CD4-positive, alpha-beta T cell treated with Interleukin-6 at 100 ng/mL for 8 hours (primary cell): ENCODE data around the gene GPR84.
"Not testable (repeated sequence)": the region's sequence is repeated elsewhere in the genome, so short reads cannot be mapped to it uniquely, and the experiment has no call there.

ENCODE experiments used
- DNase-seq: peaks from one replicate; pipeline ENCODE4 v3.0.0-alpha.2; 2020; ENCODE audit warnings: mixed read lengths, low spot score

GPR84 gene

DNA sequence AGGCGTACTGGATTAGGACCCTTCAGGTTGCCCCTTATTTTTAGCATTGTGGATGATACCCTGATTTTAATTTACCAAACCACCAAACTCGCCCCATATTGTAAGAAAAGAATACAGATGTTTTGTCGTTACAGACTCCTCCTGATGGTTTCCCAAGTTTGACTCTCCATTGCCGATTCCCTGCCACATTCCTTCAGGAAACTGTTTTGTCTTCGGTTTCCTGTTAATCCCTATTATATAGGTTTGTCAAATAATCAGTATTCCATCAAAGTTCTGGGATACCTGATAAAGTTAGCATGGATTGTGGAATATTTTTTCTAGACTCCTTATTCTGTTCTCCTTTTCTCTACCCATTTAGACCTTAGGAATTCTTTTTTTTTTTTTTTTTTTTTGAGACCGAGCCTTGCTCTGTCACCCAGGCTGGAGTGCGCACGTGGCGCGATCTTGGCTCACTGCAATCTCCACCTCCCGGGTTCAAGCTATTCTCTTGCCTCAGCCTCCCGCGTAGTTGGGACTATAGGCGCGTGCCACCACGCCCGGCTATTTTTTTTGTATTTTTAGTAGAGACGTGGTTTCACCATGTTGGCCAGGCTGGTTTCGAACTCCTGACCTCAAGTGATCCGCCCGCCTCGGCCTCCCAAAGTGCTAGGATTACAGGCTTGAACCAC is 38.7 kb downstream of the GPR84 start:
- not testable (repeated sequence) for DNase-seq

DNA sequence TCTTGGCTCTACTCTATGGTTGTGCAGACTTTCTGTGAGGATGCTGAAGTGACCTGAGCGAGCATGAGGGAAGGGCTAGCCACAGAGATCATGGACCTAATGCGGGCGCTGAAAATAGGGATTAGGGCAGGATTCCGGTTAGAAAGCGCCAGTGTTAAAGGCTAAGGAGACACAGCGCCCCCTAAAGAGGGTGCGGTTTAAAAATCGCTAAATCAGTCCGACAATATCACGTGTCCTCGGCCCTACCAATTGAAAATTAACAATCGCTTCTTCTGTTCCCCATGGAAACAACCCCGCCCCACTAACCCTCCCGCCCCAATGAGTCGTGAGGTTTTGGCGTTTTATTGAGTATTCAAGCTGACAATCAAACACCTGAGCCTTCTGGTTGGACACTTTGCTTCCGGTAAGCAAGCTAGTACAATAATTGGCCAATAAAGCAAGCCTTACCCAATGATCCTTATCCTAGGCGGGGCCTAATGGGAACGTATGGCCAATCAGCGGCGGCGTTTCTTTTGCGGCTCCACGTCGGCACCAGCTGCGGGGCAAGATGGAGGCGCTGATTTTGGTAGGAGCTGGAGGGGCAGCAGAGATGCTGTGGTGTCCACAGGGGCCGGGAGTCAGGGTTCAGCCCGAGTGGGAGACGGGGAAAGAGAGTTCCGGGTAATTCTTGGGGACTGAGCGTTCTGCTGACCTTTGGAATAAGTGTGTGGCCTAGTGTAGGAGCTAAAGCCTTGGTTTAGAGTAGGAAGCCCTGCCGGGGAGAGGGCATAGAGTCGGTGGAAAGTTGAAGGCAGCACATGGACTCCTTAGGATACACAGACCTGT is 39.5 kb downstream of the GPR84 start, which contains the start of gene COPZ1:
Gene COPZ1, plus strand, starts transcription at position 515 of the 825 bp plus-strand sequence. Its CDS starts 33 bp downstream, at position 548.
- peak; percentile 97 for DNase-seq

DNA sequence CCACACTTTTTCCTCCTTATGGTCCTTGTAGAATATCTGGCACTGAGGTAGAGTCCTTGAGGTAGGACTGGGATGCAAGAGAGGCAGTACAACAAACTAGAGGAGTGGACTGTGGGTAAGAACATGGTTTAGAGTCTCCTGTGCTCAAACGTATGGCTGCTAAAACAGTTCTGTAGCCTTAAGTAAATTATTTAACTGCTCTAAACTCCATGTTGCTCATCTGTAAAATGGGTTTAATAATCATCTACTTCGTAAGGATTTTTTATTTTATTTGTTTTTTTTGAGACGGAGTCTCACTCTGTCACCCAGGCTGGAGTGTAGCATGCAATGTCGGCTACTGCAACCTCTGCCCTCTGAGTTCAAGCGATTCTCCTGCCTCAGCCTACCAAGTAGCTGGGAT is 42.9 kb downstream of the GPR84 start:
- DNase-seq = no peak
